Thyroid gland (tissue), 4 donors: ENCODE data around the gene NEXN.

Source experiments
- POLR2A ChIP-seq, 2 donors: fragments of 450-650 bp; IDR thresholded peaks; one replicate each; pipeline ENCODE4 v1.6.1; 2017; ENCODE audit warnings: antibody characterized with exemption in 2 of 2, mild to moderate bottlenecking in 2 of 2, moderate library complexity in 1 of 2
- TF ChIP-seq, protein P1 (sequence below), 6 experiments: fragments of 200-600 bp in 3 of 6; fragments of 450-650 bp in 3 of 6; sonication (generic) in 3 of 6; IDR thresholded peaks; one replicate each; pipeline ENCODE4 v1.5.1; 2016 to 2019; ENCODE audit warnings: antibody characterized with exemption in 6 of 6, mild to moderate bottlenecking in 2 of 6, inconsistent platforms in 1 of 6, moderate library complexity in 1 of 6

DNA sequence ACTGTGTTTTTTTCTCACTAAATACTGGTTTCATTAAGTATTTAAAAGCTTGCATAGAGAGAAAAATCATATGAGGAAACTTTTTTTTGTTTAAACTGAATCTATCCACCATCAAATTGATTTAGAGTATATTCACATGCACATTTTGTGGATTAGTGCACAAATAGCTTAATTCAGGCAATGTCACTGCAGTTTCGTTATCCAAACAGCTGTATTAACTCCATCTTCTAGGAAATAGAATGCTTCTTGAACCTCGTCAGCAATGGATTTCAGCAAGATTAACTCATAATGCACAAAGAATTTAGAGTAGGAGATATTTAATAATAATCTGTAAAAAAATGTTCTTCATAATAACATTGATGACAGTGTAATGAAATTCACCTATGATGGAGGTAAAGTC is 37.5 kb downstream of the NEXN start:
- TF ChIP-seq, protein P1, sequence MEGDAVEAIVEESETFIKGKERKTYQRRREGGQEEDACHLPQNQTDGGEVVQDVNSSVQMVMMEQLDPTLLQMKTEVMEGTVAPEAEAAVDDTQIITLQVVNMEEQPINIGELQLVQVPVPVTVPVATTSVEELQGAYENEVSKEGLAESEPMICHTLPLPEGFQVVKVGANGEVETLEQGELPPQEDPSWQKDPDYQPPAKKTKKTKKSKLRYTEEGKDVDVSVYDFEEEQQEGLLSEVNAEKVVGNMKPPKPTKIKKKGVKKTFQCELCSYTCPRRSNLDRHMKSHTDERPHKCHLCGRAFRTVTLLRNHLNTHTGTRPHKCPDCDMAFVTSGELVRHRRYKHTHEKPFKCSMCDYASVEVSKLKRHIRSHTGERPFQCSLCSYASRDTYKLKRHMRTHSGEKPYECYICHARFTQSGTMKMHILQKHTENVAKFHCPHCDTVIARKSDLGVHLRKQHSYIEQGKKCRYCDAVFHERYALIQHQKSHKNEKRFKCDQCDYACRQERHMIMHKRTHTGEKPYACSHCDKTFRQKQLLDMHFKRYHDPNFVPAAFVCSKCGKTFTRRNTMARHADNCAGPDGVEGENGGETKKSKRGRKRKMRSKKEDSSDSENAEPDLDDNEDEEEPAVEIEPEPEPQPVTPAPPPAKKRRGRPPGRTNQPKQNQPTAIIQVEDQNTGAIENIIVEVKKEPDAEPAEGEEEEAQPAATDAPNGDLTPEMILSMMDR (IDR thresholded peaks at IDR 0.05) = no peak
- no peak for TF ChIP-seq POLR2A (IDR thresholded peaks at IDR 0.05)
